ENCODE results near the gene TPI1. TPM values are rescaled to one million over a fixed set of nuclear protein-coding genes. Genes with fewer than 3 reads are reported as not detected.
A peak's percentile ranks its signal among the peaks of the same experiment; 100 is the strongest.
"Not testable (repeated sequence)": the region's sequence is repeated elsewhere in the genome, so short reads cannot be mapped to it uniquely, and the experiment has no call there.

TPI1 gene
- polyA plus RNA-seq, 1 donor: 1,115 TPM

DNA sequence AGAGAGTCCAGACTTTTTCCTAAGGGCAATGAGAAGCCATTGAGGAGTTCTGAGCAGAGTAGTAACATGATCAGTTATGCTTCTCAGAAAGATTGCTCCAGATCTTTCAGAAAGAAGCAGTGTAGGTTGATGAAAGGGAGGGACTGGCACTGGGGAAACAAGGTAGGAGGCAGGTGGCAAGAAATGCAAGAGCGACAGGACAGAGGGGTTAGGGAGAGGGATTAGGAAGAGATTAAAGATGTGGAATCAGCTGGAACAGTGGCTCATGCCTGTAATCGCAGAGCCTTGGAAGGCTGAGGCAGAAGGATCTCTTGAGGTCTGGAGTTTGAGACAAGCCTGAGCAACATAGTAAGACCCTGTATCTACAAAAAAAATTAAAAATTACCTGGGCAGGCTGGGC is 19.7 kb upstream of the TPI1 start:
- DNase-seq (ENCODE audit: low read depth): no peak

DNA sequence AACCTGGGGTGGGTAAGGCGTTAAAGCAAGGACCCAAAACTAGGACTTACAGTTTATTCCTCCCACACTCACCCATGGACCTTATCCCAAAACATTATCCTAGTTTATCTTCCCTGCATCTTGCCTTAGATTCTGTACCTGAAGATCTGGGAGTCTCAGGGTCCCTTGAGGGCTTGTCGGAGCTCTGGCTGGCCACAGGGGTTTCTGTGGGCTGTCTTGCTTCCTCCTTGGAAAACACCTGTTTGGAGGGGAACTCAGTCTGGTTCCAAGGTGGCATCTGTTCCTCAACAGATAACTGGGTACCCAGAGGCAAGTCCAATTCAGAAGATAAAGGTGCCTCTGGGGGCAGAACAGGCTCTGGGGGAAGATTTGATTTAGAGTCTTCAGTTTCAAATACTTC is 17.9 kb upstream of the TPI1 start:
- DNase-seq (ENCODE audit: low read depth): no peak

DNA sequence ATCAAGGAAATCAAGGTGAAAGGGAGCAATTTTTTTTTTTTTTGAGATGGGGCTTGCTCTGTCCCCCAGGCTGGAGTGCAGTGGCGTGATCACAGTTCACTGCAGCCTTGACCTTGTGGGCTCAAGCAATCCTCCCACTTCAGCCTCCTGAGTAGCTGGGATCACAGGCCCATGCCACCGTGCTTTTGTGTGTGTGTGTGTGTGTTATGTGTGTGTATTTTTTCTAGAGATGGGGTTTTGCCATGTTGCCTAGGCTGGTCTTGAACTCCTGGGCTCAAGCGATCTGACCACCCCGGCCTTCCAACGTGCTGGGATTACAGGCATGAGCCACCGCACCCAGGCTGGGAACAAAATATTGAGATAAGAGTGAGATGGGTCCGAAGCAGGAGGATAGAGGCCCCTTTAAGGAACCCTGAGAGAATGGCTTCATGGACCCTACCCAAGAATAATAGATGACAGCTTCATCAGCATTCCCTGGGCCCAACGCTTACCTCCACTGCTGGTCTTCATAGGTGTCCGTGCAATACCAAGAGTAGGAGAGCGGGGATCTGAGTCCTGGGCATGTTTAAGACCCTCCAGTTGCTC is 17.3 kb upstream of the TPI1 start:
- no peak for DNase-seq (ENCODE audit: low read depth)

DNA sequence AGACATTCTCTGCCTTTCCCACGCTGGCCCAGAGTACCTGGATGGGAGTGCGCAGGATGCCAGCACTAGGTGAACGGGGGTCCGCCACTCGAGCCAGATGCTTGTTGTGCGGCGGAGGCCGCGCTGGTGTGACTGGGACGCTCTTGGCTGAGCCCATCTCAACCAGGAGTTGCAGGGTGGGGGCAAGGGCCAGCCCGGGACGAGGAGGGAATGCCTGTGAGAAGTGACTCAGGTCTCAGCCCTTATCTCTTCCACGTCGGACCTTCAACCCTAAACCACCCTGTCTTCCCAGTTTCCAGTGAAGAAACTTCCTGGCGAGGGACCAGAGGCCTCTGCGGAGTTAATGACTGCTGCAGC is 16.6 kb upstream of the TPI1 start:
- no peak for DNase-seq (ENCODE audit: low read depth)

DNA sequence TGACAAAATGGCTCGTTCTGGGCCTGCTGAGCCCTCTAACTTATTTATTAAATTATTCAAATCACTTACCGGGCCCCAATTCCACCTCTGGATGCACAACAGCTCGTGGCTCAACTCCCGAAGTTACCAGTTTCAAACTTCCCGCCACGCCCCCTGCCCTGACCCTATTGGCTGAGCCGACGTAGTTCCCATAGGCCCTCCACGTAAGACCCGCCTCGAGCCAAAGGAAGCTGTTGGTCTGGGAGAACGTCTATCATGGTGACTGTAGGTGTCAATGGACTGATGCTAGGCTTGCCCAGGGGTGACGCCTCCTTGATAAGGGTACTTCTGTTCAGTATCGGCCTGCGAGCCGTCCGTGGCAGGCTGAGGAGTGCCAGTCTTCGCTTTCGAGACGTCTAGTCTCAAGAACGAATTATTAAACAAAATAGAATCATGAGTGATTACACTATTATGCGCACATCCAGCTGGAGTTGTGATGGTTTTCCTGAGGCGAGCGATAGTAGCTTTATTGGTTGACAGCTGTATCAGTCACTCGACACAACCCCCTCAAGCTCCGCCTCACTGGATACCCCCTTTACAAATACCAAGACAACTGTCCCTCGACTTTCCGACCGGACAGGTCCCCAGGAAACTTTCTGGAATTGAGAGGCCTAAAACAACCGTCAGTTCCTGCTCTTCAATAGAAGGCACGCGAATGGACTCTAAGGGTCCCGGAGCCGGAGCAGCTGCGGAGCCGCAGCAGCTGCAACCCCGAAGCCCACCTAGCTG is 16.0 kb upstream of the TPI1 start, which contains the start of gene CDCA3:
Gene CDCA3 (minus strand): TSS at position 134 of the 768 bp plus-strand sequence. CDS start 334 bp downstream, outside the sequence.
- peak; percentile 95 for DNase-seq (ENCODE audit: low read depth)

DNA sequence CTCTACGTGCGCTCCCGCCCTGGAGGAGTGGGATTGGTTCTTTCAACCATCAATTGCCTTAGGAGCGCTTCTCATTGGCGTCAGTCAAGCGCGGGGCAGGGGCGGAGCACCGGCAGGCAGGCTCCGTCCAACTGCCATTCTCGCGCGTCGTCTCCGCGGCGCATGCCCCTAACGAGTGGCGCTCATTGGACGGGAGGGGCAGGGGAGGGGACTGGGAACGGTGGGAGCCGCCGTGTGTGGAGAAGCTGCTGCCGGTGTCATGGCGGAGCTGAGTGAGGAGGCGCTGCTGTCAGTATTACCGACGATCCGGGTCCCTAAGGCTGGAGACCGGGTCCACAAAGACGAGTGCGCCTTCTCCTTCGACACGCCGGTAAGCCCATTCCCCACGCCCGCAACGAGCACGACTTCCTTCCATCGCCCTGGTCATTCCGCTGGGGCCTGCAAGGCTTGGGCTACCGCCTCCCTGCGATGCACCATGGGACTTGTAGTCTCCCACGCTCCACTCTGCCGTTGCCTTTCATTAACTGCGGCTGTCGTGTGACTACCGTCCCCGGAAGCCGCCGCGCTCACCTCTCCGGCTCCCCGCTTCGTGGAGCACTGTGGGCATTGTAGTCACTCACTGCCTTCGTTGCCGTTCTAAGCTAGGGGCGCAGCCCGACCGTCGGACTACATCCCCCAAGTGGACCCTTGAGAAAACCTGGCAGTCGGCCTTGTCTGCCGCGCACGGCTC is 15.2 kb upstream of the TPI1 start, which contains the start of gene USP5:
Gene USP5 (plus strand): TSS at position 230 of the 730 bp plus-strand sequence. CDS start 30 bp downstream, at position 260.
- peak; percentile 99 for DNase-seq (ENCODE audit: low read depth)

DNA sequence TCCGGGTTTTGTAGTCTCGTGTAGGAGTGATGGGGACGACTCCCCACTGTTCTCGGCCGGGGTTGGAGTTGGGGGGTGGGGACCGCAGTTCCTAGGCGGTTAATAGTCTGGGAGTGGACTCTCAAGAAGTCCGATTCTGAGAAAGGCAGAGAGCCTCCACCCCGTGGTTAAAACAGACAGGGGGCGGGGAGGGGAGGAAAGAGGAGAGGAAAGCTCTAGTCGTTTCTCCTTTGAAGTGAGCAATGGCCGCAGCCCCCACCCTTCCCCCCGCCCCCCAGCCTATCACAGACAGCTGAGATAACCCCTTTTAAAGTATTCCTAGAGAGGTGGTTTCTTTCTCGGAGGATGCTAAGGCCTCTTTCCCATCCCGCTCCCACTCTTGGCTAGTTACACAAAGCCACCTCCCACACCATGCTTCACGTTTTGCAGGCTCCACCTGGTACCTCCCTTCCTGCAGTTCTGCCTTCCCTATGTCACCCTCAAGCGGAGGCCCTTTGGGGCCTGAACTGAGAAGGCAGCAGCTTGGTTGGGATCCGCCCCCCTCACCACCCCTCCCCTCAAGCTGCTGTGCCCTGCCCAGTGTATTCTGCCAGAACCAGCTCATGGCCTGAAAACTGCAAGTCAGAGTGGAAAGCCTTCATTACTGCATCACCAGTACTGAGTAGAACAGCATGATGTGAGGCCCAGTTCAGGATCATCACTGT is 14.5 kb upstream of the TPI1 start:
- no peak for DNase-seq (ENCODE audit: low read depth)

DNA sequence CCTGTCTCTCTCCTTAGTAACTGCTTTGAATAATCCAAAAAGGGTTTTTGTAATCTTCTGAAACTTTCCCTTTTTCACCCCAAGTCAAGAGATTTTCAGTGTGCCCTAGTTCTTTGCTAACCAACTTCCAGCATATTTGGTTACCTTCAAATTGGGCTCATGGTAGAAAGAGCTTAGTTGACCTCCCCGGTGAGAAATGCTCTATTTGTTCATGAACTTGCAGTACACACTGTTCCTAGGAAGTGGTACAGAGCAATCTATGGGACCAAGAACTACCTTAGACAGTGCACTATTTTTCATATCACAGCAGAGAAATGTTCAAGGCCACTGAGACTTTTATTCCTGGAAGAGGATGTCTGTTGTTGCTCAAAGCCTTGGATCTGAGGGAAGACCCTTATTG is 13.7 kb upstream of the TPI1 start:
- no peak for DNase-seq (ENCODE audit: low read depth)

DNA sequence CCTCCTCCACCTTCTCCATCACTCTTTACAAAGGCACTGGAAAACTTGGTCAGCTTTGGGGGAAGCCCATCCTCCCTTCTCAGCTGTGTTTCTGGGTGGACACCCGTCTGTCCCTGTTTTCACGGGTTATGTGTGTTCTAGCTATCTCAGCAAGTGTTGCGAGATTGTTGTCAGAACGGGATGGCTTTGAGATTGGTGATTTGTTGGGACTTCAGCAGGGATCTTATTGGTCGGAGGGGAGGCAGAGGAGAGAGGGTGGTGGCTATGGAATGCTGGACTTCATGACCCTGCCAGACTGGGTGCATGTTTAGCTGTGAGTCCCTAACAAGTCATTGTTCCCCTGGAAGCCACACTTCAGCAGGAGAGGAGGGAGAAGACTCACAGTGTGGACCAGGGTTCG is 13.3 kb upstream of the TPI1 start:
- no peak for DNase-seq (ENCODE audit: low read depth)

DNA sequence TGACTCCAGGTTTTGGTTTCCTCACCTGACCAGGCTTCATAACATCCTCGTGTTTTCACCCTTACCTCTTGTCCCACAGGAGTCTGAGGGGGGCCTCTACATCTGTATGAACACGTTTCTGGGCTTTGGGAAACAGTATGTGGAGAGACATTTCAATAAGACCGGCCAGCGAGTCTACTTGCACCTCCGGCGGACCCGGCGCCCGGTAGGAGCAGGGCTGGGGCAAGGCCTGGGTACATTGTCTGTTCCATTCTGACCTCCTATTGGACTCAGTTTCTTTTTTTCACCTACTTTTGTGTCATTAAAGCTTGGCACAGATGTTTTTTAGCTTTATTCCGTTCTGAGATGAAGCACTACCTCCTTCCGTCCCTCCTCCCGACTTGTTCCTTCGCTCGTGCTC is 12.0 kb upstream of the TPI1 start:
- DNase-seq (ENCODE audit: low read depth): no peak

DNA sequence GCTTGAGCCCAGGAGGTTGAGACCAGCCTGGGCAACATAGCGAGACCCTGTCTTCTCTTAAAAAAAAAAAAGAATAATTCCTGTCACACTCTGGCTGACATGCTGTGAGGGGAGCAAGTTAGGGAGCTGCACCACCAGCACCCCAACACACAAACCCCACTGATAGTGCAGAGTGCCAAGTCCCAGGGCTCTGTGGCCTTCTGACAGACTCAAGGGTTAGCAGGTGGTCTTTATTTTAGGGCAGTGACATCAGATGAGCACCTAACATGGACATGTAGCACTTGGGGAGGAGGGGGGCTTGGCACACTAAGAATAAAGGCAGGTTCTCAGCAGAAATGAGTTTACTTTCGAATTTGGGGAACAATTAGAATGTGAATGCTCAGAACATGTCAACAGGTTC is 8.5 kb upstream of the TPI1 start:
- no peak for DNase-seq (ENCODE audit: low read depth)

DNA sequence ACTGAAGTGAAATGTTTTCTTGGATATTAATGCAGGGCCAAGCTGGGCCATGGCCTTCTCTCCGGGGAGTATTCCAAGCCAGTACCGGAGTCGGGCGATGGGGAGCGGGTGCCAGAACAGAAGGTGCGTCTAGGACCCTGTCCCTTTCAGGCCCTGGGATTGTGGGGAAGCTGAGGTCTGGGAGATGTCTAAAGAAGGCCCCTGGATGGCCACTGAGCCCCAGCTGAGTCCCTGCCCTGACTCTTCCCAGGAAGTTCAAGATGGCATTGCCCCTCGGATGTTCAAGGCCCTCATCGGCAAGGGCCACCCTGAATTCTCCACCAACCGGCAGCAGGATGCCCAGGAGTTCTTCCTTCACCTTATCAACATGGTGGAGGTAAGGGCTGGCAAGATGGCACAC is 7.2 kb upstream of the TPI1 start:
- DNase-seq (ENCODE audit: low read depth): no peak

DNA sequence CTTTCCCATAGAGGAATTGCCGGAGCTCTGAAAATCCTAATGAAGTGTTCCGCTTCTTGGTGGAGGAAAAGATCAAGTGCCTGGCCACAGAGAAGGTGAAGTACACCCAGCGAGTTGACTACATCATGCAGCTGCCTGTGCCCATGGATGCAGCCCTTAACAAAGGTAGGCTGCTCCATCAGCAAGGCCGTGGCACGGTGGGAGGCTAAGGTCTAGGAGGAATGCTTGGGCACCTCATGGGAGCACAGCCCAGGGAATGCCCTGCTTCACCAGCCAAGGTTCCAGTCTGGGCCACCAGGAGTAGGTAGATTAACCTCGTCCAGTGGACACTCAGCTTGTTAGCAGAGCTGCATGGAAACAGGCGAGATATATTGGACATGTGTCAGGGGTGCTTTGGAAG is 6.4 kb upstream of the TPI1 start:
- no peak for DNase-seq (ENCODE audit: low read depth)

DNA sequence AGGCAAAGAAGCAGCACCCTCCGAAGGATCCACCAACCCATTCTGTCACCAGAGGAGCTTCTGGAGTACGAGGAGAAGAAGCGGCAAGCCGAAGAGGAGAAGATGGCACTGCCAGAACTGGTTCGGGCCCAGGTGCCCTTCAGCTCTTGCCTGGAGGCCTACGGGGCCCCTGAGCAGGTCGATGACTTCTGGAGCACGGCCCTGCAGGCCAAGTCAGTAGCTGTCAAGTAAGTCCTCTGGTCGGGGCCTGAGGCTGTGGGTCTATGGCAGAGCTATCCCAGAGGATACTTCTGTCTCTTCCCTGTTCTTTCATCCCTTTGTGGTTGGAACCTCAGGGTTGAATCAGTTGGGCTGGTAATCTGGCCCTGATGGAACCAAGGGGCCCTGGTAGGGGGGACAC is 5.9 kb upstream of the TPI1 start:
- DNase-seq (ENCODE audit: low read depth): no peak

DNA sequence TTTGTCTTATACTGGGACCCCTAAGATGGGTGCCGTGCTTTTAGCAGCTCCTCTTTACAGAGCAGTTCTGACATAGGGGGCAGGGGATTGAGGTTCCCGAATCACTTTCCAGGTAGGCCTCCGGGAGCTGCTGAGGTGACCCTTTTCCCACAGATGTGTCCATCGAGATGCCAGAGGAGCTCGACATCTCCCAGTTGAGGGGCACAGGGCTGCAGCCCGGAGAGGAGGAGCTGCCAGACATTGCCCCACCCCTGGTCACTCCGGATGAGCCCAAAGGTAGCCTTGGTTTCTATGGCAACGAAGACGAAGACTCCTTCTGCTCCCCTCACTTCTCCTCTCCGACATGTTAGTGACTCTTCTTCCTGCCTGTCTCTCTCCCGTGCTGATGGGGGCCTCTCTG is 4.3 kb upstream of the TPI1 start:
- no peak for DNase-seq (ENCODE audit: low read depth)

DNA sequence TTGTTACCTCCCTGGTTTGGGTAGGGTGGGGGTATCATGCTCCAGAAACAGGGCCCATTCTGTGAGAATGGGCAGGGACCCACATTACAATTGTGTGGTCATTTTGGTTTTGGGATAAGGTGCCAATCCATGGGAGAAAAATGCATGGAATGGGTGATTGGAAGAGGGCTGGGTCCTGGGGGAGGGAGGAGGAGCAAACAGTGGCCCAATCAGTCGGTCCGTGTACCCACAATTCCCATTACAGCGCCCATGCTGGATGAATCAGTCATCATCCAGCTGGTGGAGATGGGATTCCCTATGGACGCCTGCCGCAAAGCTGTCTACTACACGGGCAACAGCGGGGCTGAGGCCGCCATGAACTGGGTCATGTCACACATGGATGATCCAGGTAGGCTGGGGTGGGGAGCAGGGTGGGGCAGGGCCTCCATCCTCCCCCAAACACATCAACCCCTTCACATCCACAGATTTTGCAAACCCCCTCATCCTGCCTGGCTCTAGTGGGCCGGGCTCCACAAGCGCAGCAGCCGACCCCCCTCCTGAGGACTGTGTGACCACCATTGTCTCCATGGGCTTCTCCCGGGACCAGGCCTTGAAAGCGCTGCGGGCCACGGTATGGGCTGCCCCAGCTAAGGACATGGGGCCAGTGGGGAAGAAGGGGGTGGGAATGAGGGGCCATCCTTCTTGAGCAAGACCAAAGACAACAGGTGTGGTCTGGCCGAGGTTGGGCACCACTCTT is 3.6 kb upstream of the TPI1 start:
- DNase-seq (ENCODE audit: low read depth): no peak

DNA sequence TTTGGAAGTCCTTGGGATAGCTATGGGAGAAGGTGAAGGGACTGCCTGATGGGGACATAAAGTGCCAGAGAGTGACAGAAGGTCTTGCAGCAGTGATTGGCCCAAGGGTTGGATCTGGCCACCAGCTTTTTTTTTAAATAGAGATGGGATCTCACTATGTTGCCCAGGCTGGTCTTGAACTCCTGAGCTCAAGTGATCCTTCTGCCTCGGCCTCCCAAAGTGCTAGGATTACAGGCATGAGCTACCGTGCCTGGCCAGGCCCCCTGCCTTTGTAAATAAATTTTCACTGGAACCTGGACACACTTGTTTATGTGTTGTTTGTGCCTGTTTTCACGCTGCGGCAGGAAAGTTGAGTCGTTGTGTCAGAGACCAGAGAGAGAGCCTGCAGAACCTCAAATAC is 2.0 kb upstream of the TPI1 start:
- not testable (repeated sequence) for DNase-seq (ENCODE audit: low read depth)

DNA sequence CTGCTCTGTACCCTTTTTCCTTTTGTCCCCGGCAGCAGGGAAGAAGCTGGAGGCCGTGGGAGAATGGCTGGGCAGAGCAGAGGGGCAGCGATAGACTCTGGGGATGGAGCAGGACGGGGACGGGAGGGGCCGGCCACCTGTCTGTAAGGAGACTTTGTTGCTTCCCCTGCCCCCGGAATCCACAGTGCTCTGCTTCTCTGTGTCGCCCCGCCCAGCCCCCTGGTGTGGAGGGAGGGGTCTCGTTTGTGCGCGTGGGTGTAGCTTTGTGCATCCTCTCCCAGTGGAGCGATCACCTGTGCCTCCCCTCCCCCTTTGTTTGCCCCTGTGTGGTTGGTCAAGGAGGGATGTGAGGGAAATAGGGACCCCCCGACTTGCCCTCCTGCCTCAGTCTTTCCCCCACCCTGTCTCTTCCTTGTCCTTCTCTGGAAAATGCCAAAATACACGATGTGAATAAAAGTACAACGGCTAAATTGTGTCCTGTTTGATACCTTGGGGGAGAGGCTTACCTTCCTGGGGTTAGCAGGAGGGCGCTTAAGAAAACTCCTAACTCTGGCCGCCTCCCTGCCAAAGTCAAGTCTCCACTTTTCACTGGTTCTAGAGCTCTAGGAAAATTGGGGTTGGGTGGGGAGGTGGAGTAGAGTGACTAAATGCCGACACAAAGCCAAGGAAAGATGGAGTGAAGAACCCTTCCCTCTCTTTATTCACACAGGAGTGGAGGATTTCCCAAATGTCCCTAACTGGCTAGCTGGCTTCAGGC is 990 bp upstream of the TPI1 start:
- DNase-seq (ENCODE audit: low read depth): no peak

DNA sequence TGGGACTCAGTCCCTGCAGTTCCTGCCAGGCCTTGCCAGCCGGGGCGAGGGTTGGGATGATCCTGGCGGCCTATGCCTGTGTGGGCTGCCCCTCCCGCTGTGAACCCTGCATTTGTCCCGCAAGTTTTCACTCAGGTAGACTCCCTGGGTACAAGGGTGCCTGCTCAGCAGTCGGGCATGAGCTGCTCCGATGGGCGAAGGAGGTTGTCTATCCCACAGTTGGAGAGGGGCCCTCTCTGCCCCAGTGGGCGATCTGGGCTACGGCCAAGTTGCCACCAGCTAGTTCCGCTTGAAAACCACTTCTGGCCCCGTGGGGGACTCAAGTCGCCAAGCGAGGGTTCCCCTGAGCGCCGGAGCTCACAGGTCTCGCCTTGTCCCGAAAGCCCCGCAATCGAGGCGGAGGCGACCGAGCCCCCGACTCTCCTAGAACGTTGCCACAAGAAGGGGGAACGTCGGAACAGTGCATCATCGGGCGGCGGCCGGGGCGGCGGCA is 365 bp upstream of the TPI1 start:
- no peak for DNase-seq (ENCODE audit: low read depth)

DNA sequence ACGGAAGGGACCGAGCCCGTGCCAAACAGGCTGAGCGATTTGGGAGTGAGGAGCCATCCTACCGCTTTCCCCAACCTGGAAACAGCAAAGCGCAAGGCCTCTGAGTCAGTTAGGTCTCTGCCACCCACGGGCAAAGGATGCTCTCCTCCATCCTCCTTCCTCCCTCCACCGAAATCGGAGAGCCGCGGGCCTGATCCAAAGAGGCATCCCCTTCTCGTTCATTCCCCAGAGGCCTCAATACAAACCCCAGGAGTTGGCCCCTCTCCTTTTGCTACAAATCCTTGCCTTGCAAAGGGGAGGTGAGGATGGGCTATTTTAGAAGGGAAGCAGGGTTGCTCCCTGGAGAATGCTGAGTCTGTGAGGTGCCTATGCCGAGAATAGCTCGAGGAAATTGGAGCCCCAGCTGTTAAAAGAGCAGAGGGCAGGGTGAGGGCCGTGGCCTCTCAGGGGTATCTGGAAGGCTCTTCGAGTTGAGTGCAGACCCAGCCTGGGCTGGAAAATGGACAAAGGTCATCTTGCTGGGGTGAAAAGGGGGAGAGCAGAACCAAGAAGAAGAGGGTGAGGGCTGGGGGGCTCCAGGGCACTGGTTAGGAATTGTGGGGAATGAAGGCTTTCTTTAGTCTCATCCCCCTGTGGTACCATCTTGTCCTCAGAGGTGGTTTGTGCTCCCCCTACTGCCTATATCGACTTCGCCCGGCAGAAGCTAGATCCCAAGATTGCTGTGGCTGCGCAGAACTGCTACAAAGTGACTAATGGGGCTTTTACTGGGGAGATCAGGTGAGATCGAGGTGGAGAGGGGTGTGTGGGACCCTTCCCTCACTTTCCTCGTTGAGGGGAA is 1.1 kb downstream of the TPI1 start:
- no peak for DNase-seq (ENCODE audit: low read depth)

Data from forelimb muscle (tissue), 1 donor.